ENCODE data around the gene ACAA1.

DNA sequence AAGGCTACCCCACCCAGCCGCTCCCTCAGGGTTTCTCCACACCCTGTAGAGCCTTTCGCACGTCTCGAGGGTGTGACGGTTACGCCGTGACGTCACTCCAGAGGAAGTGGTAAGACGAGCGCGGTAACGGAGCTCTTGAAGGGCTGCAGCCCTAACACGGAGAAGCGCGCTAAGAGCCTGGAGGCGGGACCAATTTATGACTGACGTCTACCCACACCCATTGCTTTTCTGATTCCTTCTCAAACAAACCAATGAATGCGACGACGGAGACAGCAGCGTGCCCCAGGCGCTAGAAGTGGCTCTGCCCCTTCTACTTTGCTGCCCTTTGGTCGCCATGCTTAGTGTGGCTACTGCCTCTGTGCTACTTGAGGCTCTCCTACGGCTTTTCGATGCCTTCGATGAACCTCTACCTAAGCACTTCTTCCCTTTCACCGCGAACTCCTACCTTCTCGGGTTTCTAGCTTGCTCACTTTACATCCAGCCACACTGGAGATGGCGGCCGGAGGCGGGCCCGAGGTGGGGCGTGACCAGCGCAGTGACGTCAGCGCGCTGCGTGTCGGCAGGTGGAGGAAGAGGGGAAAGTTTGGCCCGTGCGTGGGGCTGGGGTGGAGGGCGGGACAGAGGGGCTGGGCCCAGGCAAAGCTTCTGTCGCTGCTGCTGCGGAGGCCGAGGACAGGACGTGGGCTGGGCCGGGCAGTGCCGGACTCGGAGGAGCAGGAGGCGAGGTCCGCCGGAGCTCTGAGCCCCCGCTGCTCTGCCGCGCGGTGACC lies 28.2 kb upstream of the ACAA1 start, which contains the start of gene OXSR1:
- TF ChIP-seq, protein P1, sequence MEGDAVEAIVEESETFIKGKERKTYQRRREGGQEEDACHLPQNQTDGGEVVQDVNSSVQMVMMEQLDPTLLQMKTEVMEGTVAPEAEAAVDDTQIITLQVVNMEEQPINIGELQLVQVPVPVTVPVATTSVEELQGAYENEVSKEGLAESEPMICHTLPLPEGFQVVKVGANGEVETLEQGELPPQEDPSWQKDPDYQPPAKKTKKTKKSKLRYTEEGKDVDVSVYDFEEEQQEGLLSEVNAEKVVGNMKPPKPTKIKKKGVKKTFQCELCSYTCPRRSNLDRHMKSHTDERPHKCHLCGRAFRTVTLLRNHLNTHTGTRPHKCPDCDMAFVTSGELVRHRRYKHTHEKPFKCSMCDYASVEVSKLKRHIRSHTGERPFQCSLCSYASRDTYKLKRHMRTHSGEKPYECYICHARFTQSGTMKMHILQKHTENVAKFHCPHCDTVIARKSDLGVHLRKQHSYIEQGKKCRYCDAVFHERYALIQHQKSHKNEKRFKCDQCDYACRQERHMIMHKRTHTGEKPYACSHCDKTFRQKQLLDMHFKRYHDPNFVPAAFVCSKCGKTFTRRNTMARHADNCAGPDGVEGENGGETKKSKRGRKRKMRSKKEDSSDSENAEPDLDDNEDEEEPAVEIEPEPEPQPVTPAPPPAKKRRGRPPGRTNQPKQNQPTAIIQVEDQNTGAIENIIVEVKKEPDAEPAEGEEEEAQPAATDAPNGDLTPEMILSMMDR (IDR thresholded peaks at IDR 0.05 in 2 of 3, conservative IDR thresholded peaks at IDR 0.05 in 1 of 3; ENCODE audit: control insufficient read depth in 2 of 3, extremely low read depth in 1 of 3, insufficient read depth in 1 of 3, low read depth in 3 of 3, low read length in 3 of 3) = no peak
- peak; percentile 51 for TF ChIP-seq MEF2B (IDR thresholded peaks at IDR 0.05; ENCODE audit: partially characterized antibody, poor library complexity, severe bottlenecking)
- peak; percentile 93 for TF ChIP-seq POLR2A (IDR thresholded peaks at IDR 0.05; ENCODE audit: low read depth, low read length)

All from GM12878 (cell line).